Colon (tissue), 2 donors: ENCODE results near the gene ACTRT1.

Experiments
- FAIRE-seq: peaks from 2 replicates; lab custom pipeline; 2012; peaks lifted over from hg19 to GRCh38; lab: Jason Lieb, UNC
- donor health status: control.
- donor health status: control.

ACTRT1 gene

GRCh38 chrX:128052303-128052702, at the start of gene ACTRT1:
ACTRT1 (minus strand) TSS chrX:128052403; CDS start chrX:128052206, 197 bp downstream.
- FAIRE-seq = no peak

GRCh38 chrX:128078545-128078944, 26.3 kb upstream of the ACTRT1 start:
- no peak for FAIRE-seq

- FAIRE-seq = no peak
Measured at GRCh38 chrX:128057421-128057820, 5.2 kb upstream of the ACTRT1 start.

GRCh38 chrX:128051526-128051925, 677 bp downstream of the ACTRT1 start:
- FAIRE-seq = no peak

GRCh38 chrX:128035318-128035717, 16.9 kb downstream of the ACTRT1 start:
- no peak for FAIRE-seq

GRCh38 chrX:128021566-128021965, 30.6 kb downstream of the ACTRT1 start:
- FAIRE-seq = no peak

GRCh38 chrX:128020701-128021100, 31.5 kb downstream of the ACTRT1 start:
- no peak for FAIRE-seq

GRCh38 chrX:128019218-128019617, 33.0 kb downstream of the ACTRT1 start:
- FAIRE-seq = no peak

- FAIRE-seq = peak; percentile 5
Measured at GRCh38 chrX:128012015-128012414, 40.2 kb downstream of the ACTRT1 start.

- FAIRE-seq = peak; percentile 51
Measured at GRCh38 chrX:128007882-128008281, 44.3 kb downstream of the ACTRT1 start.
